Stomach (tissue), 4 donors: ENCODE measurements around the gene DCDC2B.

Experiments used
- EP300 ChIP-seq: sonication (generic); formaldehyde crosslinking; IDR thresholded peaks from one replicate; pipeline ENCODE4 v1.6.1; 2017; ENCODE audit warnings: antibody characterized with exemption
- TF ChIP-seq, protein P1 (sequence below), 7 experiments: fragments of 450-650 bp in 4 of 7; fragments of 200-600 bp in 3 of 7; sonication (generic) in 3 of 7; IDR thresholded peaks; one replicate each; pipeline ENCODE4 v1.5.1; 2016 to 2019; ENCODE audit warnings: antibody characterized with exemption in 7 of 7, control low read depth in 2 of 7, mild to moderate bottlenecking in 1 of 7

DNA sequence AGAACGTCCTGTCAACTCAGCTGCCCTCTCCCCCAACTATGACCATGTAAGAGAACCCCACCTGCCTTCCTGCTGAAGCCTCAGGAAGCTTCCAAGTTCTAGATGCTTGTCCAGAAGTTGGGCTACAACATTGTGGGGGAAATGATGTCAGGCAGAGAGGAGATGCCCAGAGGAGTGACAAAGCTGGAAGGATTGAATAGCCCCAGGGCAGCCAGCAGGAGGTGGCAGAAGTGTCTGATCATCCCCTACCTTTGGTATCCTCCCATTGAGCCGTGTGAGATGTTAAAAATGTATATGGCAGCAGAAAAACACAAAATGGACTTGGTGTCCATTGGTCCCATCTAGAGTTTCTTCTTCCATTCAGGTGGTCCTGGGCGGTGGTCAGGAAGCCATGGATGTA lies 19.9 kb downstream of the DCDC2B start:
- TF ChIP-seq, protein P1, sequence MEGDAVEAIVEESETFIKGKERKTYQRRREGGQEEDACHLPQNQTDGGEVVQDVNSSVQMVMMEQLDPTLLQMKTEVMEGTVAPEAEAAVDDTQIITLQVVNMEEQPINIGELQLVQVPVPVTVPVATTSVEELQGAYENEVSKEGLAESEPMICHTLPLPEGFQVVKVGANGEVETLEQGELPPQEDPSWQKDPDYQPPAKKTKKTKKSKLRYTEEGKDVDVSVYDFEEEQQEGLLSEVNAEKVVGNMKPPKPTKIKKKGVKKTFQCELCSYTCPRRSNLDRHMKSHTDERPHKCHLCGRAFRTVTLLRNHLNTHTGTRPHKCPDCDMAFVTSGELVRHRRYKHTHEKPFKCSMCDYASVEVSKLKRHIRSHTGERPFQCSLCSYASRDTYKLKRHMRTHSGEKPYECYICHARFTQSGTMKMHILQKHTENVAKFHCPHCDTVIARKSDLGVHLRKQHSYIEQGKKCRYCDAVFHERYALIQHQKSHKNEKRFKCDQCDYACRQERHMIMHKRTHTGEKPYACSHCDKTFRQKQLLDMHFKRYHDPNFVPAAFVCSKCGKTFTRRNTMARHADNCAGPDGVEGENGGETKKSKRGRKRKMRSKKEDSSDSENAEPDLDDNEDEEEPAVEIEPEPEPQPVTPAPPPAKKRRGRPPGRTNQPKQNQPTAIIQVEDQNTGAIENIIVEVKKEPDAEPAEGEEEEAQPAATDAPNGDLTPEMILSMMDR (IDR thresholded peaks at IDR 0.05) = no peak
- TF ChIP-seq EP300 = no peak
